Stimulated activated CD8-positive, alpha-beta memory T cell treated with anti-CD3 and anti-CD28 coated beads, Interleukin-4, amount 100 ng/mL, for 1 hour (primary cell): ENCODE results near the gene GPR108.
"Not testable (repeated sequence)": the region's sequence is repeated elsewhere in the genome, so short reads cannot be mapped to it uniquely, and the experiment has no call there.

Experiments used
- DNase-seq, 2 donors: peaks; one replicate each; pipeline ENCODE4 v3.0.0-alpha.2; 2020; ENCODE audit warnings: low read depth in 2 of 2, low spot score in 1 of 2

GPR108 gene

DNA sequence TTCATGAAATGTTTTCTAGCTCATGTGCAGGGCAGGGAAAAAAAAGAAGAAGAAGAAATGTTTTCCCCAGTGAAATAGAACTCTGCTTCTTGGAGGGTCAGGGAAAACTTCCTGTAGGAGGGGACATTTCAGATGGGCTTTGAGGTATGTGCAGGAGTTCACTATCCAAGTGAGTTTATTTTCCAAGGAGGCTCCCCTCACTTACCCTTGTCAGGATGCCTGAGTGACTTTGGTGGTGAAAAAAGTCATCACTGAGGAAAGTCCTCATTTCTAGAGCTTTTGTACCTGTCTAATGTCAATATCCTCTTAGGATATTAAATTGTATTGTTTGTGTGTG lies 16.3 kb downstream of the GPR108 start:
- DNase-seq = no peak

DNA sequence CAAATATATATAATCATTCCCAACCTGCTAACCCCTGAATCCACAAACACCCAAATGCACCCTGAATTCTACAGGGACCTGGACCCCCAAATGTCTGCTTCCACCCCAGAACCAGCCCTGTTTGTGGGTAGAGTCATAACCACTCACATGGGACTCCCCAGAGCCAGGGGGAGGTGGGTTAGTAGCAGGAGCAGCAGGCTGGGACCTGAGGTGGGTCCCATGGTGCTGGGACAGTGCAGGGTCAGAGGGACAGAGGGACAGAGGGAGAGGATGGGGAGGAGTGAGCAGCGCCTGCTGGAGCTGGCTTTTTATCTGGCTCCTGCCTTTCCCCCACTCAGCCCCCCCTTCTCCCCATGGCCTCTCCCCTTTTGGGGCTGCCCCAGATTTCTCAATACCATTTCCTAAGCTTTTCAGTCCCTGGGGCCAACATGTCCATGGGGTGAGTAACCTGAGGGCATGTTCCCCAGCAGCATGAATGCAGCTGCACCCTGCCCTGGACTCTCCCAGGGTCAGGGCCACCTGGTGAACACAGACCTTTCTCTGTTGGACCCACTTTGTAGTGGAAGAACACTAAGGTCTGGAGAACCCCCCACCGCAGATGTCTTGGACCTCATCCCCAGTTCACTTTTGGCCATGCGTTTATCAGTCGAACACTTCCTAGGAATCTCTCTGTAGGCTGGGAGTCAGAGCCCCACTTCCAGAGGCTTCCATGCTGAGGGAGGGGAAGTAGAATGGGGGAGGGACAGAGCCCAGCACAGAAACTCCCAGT lies 16.8 kb downstream of the GPR108 start, which contains the start of gene C3:
Gene C3, minus strand, starts transcription at position 282 of the 769 bp plus-strand sequence. Its CDS starts 61 bp downstream, at position 221.
- DNase-seq = no peak

GRCh38 chr19:6719992-6720368 lies 17.4 kb downstream of the GPR108 start:
- DNase-seq = no peak

DNA sequence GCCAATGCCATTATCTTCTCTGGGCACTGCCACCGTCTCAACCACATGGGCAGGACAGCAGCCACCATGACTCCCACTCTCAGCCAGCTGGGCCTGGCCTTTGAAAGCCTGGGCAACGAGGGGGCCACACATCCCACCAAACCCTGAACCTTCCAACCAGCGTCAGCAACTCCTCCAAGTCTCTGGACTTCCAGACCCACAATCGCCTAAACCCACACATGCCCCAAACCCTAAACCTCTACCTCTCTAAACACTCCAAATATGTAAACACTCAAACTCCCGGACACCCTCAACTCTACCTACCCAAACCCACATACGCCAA lies 17.9 kb downstream of the GPR108 start:
- no peak for DNase-seq

DNA sequence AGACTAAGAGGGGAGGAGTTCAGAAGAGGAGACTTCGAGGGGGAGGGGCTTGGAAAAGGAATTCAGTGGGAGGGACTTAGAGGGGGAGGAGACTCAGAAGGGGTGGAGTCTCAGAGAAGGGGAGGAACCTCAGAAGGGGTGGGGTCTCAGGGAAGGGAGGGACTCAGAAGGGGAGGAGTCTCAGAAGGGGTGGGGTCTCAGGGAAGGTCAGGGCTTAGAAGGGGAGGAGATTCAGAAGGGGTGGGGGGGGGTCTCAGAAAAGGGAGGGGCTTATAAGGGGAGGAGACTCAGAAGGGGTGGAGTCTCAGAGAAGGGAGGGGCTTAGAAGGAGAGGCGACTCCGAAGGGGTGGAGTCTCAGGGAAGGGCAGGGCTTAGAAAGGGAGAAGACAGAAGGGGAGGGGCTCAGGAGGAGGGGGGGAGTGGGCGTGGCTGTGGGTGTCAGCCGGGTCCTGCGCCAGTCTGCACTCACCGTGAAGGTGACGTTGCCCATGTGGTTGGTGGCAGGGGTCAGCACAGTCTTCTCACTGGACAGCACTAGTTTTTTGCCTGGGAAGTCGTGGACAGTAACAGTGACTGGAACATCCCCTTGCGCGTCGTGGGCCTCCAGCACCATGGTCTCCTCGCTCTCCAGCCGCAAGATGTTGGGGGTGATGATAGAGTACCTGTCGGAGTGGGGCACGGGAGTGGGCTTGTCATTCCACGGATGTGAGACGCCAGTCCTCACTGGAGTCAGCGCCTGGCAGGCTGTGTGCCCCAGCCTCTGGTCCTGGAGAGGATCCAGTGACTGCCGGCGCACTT lies 18.4 kb downstream of the GPR108 start:
- no peak for DNase-seq

GRCh38 chr19:6718111-6718740 lies 19.2 kb downstream of the GPR108 start:
- DNase-seq = no peak

- no peak for DNase-seq
Measured at GRCh38 chr19:6717441-6717971, 19.9 kb downstream of the GPR108 start.

GRCh38 chr19:6717036-6717435 lies 20.3 kb downstream of the GPR108 start:
- DNase-seq = no peak

GRCh38 chr19:6716610-6716970 lies 20.8 kb downstream of the GPR108 start:
- DNase-seq = no peak

DNA sequence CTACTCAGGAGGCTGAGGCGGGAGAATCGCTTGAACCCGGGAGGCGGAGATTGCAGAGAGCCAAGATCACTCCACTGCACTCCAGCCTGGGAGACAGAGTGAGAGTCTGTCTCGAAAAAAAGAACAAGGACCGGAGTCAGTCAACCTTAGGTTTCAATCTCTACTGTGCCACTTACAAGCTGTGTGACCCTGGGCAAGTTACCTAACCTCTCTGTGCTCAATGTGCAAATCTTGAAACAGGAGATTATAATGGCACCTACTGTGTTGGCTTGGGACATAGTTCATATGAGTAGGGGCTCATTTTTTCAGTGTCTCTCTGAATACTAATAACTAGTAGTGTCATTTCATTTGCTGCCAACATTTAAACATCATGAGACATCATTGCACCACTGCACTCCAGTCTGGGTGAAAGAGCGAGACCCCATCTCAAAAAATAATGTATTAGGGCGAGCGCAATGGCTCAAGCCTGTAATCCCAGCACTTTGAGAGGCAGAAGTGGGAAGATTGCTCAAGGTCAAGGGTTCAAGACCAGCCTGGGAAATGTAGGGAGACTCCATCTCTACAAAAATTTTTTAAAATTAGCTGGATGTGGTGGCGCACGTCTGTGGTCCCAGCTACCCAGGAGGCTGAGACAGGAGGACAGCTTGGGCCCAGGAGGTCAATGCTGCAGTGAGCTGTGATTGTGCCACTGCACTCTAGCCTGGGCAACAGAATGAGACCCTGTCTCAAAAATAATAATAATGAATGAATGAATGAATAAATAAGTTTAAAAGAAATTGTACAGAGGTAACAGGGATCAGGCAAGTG lies 22.4 kb downstream of the GPR108 start:
- DNase-seq = no peak

DNA sequence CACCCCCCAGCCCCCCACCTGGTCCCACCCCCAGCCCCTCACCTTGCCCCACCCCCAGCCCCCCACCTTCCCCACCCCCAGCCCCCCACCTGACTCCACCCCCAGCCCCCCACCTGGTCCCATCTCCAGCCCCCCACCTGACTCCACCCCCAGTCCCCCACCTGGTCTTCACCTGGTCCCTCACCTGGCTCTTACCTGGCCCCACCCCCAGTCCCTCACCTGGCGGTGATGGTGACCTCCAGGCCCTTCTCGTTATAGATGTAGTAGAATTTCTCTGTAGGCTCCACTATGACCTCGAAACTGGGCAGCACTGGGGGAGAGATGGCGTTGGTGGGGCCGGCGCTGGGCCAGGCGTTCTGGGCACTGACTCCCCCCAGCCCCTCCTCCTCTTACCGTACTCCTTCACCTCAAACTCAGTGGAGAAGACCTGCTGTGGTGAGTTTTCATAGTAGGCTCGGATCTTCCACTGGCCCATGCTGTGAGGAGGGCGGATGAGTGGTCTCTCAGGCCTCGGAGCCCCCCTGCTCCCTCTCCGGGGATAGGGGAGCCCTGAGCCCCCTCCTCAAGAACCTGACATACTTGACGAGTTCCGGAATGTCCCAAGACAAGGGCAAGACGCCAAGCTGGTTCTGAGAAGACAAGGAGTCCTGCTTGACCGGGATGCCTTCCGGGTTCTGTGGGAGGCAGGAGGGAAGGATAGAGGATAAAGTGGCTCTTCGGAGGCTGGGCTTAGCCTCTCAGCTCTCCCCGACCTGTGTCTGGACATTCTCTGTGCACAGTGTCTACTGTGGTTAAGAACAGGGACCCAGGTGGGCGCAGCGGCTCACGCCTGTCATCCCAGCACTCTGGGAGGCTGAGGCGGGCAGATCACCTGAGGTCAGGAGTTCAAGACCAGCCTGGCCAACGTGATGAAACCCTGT lies 23.3 kb downstream of the GPR108 start:
- no peak for DNase-seq

DNA sequence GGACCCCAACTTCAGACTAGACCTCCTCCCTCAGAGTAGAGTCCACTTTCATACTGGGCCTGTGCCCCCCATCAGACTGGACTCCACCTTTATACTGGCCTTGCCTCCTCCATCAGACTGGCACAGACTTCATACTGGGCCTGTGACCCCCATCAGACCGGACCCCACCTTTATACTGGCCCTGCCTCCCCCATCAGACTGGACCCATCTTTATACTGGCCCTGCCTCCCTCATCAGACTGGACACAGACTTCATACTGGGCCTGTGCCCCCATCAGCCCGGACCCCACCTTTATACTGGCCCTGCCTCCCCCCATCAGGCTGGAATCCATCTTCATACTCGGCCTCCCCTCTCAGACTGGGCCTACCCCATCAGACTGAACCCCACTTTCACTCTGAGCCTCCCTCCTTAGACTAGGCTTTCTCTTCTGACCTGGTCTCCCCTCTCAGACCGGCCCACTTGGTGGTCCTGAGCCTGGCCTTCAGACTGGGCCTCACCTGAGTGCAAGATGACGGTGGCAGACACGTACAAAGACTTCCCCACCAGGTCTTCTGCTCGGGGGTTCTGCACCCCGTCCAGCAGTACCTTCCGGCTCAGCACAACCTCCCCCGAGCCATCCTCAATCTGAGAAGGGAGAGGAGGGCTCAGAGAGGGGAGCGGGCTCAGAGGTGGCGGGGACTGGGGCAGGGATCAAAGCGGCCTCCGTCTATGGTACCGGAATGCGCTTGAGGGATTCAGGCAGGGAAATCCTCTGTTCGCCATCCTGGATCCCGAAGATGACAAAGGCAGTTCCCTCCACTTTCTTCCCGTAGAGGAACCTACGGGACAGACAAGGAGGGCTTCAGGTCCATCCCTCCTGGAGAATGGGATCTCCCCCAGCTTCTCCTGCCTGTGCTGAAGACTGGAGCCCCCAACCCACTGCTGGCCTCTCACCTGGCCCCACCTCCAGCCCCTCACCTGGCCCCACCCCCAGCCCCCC lies 24.4 kb downstream of the GPR108 start:
- no peak for DNase-seq

DNA sequence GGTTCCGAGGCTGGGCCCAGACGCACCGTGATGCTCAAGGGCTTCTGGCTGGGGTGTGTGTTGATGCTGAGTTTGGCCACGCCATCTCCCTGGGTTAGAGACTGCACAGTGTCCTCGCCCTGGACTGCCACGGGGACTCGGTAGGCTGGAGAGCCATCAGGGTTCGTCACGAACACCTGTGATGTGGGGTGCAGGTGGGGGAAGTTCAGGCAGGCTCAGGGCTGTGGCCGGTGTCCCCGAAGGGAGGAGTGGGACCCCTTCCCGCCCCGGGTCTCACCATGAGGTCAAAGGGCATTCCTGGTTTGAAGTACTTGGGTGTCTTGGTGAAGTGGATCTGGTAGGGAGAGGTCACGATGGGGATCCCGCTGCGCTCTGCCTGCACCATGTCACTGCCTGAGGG lies 25.1 kb downstream of the GPR108 start:
- no peak for DNase-seq

DNA sequence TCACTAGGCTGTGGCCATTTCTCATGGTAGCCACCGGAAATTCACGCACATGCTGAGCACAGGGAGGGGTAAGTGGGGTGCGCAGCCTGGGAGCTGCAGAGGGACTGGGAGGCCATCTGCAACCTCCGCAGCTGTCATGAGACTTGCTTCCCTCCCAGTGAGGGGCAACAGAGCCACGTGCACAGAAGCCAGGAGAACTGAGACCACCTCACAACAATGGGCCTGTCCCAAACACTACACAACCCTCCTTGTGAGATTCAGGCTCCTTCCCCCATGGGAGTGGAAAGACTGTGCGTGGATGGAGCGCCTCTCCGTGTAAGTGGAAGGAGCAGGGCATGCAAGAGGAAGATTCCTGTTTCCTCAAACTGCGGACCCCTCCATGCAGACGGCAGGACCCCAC lies 25.8 kb downstream of the GPR108 start:
- DNase-seq = no peak

DNA sequence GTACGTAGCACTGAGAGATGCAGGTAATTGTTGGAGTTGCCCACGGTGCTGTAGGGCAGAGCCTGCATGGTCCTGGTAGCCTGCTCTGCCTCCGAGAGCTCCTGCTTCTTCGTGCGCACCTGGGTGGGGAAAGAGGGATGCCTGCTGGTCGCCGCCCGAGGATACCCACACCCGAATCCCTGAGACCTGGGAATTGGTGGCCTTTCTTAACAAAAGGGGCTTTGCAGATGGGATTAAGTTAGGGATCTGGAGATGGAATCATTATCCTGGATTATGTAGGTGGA lies 26.4 kb downstream of the GPR108 start:
- no peak for DNase-seq

- DNase-seq = no peak
Measured at GRCh38 chr19:6710273-6711077, 26.9 kb downstream of the GPR108 start.

GRCh38 chr19:6709549-6709948 lies 27.8 kb downstream of the GPR108 start:
- DNase-seq = no peak

DNA sequence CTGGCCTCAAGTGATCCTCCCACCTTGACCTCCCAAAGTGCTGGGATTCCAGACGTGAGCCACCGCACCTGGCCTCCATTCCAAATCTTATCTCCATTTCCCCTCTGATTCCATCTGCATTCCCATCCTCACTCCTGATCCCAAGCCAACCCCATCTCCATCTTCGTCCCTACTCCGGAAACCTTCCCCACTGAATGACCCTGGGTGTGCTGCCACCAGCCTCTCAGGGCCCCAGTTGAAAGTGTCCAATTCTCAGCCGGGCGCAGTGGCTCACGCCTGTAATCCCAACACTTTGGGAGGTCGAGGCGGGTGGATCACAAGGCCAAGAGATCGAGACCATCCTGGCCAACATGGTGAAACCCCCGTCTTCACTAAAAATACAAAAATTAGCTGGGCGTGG lies 28.5 kb downstream of the GPR108 start:
- DNase-seq = not testable (repeated sequence)
